Renal cortex interstitium (tissue), 11 donors: ENCODE results near the gene IMPG1. TPM values are rescaled to one million over a fixed set of nuclear protein-coding genes. Genes with fewer than 3 reads are reported as not detected.

Source experiments
- DNase-seq, 11 donors: peaks; one replicate each; pipeline ENCODE4 v3.0.0-alpha.2; 2013; ENCODE audit warnings: low read depth in 9 of 11, low spot score in 4 of 11; ENCODE audit errors: extremely low read depth in 1 of 11
- polyA plus RNA-seq, 3 donors: library from polyadenylated mRNA; unstranded; fragments of 120-200 nt; gene quantifications; one replicate each; pipeline ENCODE4 v1.2.1, GENCODE V29; 2013; ENCODE audit not compliant: insufficient read length in 3 of 3

The IMPG1 gene
- polyA plus RNA-seq, 3 donors: 2.4 to 4.8 (median 2.9) TPM

- no peak for DNase-seq
Observed at GRCh38 chr6:75968143-75968542, 104.3 kb downstream of the IMPG1 start.

GRCh38 chr6:75963569-75963968 is 108.9 kb downstream of the IMPG1 start:
- no peak for DNase-seq

- DNase-seq: no peak
Observed at GRCh38 chr6:75952128-75952527, 120.3 kb downstream of the IMPG1 start.

- no peak for DNase-seq
Observed at GRCh38 chr6:75947935-75948334, 124.5 kb downstream of the IMPG1 start.

- DNase-seq: no peak
Observed at GRCh38 chr6:75946146-75946831, 126.2 kb downstream of the IMPG1 start.

- DNase-seq: no peak
Observed at GRCh38 chr6:75943381-75943780, 129.1 kb downstream of the IMPG1 start.

- DNase-seq: no peak
Observed at GRCh38 chr6:75941509-75941908, 131.0 kb downstream of the IMPG1 start.

GRCh38 chr6:75940564-75940963 is 131.9 kb downstream of the IMPG1 start:
- no peak for DNase-seq

GRCh38 chr6:75937846-75938245 is 134.6 kb downstream of the IMPG1 start:
- no peak for DNase-seq

GRCh38 chr6:75936682-75937081 is 135.8 kb downstream of the IMPG1 start:
- DNase-seq: no peak

GRCh38 chr6:75935473-75935793 is 137.0 kb downstream of the IMPG1 start:
- no peak for DNase-seq

GRCh38 chr6:75934643-75935472 is 137.6 kb downstream of the IMPG1 start:
- DNase-seq: peak; percentile 62 to 84 (median 72)

GRCh38 chr6:75933387-75933975 is 139.0 kb downstream of the IMPG1 start:
- no peak for DNase-seq

- DNase-seq: peak in 2 of 11 donors; percentile 24 to 43
Observed at GRCh38 chr6:75932067-75932466, 140.4 kb downstream of the IMPG1 start.

- DNase-seq: peak in 4 of 11 donors; percentile 29 to 47 (median 34)
Observed at GRCh38 chr6:75931011-75931680, 141.3 kb downstream of the IMPG1 start.

- no peak for DNase-seq
Observed at GRCh38 chr6:75926293-75927168, 145.9 kb downstream of the IMPG1 start.

- no peak for DNase-seq
Observed at GRCh38 chr6:75922226-75922625, 150.2 kb downstream of the IMPG1 start.

- DNase-seq: no peak
Observed at GRCh38 chr6:75913040-75913439, 159.4 kb downstream of the IMPG1 start.

- DNase-seq: no peak
Observed at GRCh38 chr6:75907444-75907843, 165.0 kb downstream of the IMPG1 start.
